Retina (tissue), 1 donor: ENCODE results near the gene ACER2.
A peak's percentile ranks its signal among the peaks of the same experiment; 100 is the strongest.

Experiments used
- DNase-seq: peaks from one replicate; pipeline ENCODE4 v3.0.0-alpha.2; 2016

ACER2 gene

DNA sequence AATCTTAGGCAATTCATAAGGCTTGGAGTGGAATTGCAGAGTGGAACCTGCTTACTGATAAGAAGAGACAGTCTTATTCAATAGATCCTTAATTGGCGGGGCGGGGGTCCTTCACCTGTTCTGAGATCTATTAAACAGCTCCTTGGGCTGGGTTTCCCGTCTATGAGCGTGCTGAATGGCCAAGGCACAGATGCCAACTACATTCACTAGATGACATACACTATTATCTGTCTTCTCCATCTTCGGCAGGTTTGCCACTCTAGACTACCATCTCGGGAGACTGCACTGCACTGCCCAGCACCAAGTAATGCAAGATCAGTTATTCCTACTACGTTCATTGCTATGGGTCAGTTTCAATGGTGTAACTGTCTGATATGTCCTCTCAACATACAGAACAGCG lies 81.5 kb downstream of the ACER2 start:
- DNase-seq, result no peak

DNA sequence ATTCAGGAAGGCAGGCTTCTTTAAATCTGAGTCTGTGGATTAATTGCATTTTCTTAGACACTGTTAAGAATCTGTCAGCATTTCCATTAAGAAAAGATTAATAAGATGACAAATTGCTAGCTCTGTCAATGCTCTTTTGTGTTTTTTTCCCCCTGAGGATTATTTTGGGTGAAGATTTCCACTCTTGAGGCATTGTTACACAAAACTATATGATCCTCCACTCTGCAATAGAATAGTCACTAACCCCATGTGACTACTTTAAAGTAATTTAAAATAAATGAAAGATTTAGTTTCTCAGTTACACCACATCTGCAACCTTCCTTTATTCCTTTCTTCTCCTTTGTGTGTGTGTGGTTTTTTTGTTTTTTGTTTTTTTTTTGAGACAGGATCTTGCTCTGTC lies 82.0 kb downstream of the ACER2 start:
- no peak for DNase-seq

DNA sequence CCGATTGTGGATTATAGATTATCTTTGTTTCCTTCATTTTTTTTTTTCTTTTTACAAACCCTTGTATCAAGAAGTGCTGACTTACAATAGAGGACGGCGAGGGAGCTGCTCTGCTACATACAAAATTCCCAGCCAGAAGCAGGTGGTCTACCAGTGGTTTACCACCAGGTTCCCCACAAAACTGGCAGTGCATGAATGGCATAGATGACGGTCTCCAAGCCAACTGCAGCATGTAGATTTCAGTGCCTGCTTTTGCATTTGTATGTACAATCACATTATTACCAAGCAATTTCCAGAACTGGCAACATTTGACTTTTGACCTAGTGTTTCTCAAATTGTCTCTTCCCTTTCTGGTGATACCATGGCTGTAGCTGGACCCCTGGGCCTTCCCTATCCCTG lies 84.0 kb downstream of the ACER2 start:
- DNase-seq, result no peak

DNA sequence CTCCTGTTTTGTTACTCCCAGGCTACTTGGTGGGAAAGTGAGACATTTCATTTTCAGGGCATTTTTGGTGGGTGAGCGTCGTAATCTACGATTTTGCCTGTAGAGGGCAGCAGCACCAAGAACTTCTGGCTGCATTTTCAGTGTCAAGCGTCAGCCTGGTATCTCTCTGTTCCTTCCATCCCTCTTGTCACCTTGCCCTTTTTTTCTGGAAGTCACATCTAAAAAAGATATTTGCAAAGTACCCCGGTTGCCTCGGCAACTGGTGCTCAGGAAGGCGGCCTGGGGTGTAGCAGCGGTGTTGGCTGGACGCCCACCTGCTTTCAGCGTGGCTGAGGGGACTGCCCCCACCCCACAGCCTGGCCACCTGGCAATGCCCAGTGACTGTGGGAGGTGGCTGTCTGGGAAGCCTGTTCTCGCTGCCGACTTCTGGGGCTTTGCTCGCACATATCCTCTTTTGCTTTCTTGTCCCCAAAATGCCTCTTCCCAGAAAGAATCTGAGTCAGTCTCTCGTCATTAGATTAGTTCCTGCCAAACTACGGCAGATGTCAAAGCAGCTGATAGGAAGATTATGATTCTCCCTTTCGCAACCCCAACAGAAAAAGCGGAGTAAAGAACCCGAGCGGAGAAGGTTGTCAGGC lies 84.5 kb downstream of the ACER2 start:
- DNase-seq, result peak; percentile 86

DNA sequence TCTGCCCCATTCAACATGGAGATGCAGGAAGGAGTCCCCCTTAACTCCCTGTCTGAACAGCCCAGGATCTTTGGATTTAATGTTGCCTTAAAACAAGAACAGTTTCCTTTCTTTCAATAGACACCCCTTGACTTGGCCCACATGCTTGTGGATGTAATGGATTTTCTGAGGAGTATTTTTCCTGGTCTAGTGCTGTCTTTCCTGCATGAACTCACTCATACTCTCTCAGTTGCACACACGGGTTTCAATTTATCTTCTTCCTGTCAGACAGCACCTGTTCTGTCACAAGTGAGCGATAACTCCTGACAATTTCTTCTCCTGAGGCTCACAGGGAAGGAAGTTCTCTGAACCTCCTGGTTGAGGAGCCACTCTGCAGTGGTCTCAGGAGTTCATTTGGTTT lies 85.1 kb downstream of the ACER2 start:
- no peak for DNase-seq

DNA sequence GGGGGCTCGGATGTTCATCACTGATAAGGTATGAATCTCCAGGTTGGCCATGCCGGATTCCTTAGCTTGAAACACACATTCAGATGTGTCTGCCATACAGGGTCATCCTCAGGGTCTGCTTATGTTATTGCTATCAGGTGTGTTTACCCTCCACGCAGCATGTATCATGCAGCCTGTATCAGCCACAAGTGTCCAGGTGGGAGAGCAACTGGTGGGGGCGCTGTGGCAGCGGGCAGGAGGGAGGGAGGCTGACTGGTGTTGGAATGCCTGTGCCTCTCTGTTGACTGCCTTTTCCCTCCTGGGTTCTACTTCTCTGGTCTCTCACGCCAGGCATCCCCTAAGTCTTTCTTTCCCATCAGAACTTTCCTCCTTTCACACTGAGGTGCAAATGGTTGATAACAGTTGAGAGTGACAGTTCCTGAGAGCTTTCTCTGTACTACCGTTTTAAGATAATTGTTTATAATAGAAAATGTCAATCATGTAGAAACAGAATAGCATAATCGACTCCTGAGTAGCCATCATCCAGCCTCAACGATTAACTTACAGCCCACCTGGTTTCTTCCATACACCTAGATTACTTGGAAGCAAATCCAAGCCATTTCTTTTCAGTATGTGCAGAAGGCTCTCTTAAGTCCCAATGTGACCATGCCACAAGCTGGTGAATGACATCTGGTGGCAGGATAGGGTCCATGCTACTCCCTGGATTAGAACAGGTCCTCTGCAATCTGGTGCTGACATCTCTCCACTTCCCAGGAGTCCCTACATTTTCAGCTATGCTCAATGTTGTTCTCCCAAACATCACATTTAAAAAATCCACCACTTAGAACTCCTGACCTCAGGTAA lies 86.6 kb downstream of the ACER2 start:
- no peak for DNase-seq

DNA sequence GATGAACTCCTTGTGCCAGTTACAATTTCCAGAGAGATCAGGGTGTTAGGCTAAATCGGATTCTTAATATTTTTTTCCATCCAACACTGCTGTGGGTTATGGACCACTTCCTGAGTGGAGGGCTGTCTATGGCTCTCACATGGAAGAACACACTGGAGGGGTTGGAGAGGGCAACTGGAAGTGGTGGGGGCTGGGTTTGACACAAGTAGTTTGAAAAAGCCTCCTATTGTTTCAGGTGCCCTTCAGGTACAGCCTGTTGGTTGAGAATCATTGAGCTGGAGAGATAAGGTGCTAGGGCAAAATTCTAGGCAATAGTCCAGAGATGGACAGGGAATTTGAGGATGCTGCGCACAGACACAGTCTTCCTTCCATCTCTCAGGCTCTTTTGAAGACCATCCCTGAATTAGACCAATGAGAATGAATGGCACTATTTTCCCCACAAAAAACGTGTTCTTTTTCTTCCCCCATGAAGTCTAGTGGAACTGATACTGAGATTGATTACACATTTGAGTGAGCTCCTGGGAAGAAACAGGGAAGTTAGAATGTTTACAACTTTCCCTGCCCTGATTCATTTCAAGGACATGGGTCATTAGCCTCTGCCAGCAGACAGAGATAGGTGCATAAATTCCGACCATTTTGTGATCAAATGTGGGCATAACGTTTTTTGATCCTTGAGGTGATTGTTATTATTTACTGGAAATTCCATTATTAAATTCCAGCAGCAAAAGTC lies 87.7 kb downstream of the ACER2 start:
- no peak for DNase-seq

DNA sequence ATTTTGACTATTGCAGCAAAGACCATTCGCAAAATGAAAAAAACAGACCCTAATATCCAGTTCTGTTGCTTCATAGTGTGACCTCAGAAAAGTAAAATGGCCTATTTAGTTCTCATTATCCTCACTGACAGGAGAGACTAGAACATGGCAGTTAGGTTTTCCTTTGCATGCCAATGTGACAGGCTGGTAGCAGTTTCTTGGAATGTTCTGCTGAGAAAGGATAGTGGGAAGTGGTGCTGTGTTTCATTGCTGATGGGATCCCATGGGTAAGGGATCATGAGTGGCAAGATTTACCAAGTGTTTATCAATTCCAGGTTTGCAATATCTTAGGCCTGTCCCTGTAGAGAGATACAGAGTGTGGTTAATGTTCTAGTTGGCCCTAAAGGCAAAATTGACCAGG lies 88.5 kb downstream of the ACER2 start:
- no peak for DNase-seq

DNA sequence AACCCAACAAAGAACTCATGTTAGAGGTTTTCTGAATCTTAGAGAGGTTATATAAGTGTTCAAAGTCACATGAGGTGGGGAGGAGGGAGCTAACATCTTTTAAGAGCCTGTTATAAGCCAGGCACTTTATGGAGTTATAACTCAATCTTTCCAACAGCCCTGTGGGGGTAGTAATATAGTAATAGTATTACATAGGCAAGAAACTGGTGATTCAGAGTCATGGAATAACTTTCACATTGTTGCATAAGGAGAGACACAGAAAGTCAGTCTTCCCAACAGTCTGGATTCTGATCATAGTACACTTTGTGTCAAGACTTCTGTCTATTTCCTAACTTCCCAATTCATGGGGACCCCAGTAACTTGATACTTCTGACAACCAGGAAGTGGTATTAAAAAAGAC lies 89.2 kb downstream of the ACER2 start:
- DNase-seq, result no peak
